DMS 273 (cell line): ENCODE results near the gene LSM3.
"Not testable (repeated sequence)": the region's sequence is repeated elsewhere in the genome, so short reads cannot be mapped to it uniquely, and the experiment has no call there.

Experiments
- DNase-seq: peaks from one replicate; lab custom pipeline; 2025; ENCODE audit not compliant: unreplicated experiment; lab: John Stamatoyannopoulos, UW

The LSM3 gene

GRCh38 chr3:14218355-14218754 is 39.7 kb downstream of the LSM3 start:
- DNase-seq = no peak

- DNase-seq = no peak
These were observed 42.3 kb downstream of the LSM3 start for GRCh38 chr3:14220933-14221332.

- DNase-seq = no peak
These were observed 43.3 kb downstream of the LSM3 start for GRCh38 chr3:14221902-14222301.

- DNase-seq = no peak
These were observed 43.8 kb downstream of the LSM3 start for GRCh38 chr3:14222457-14222856.

- DNase-seq = no peak
These were observed 44.4 kb downstream of the LSM3 start for GRCh38 chr3:14222900-14223594.

- DNase-seq = no peak
These were observed 45.0 kb downstream of the LSM3 start for GRCh38 chr3:14223595-14223994.

- DNase-seq = no peak
These were observed 46.3 kb downstream of the LSM3 start for GRCh38 chr3:14224895-14225294.

GRCh38 chr3:14225421-14225820 is 46.8 kb downstream of the LSM3 start:
- DNase-seq = no peak

GRCh38 chr3:14226351-14226750 is 47.7 kb downstream of the LSM3 start:
- DNase-seq = not testable (repeated sequence)

GRCh38 chr3:14227856-14228255 is 49.2 kb downstream of the LSM3 start:
- DNase-seq = no peak

- DNase-seq = no peak
These were observed 50.3 kb downstream of the LSM3 start for GRCh38 chr3:14228681-14229470.

GRCh38 chr3:14229695-14230094 is 51.1 kb downstream of the LSM3 start:
- DNase-seq = not testable (repeated sequence)

GRCh38 chr3:14230729-14231128 is 52.1 kb downstream of the LSM3 start:
- no peak for DNase-seq

- no peak for DNase-seq
These were observed 52.8 kb downstream of the LSM3 start for GRCh38 chr3:14231145-14231990.

- DNase-seq = no peak
These were observed 53.4 kb downstream of the LSM3 start for GRCh38 chr3:14231998-14232501.

GRCh38 chr3:14234251-14235002 is 55.8 kb downstream of the LSM3 start:
- DNase-seq = no peak

GRCh38 chr3:14235003-14235911 is 56.6 kb downstream of the LSM3 start:
- no peak for DNase-seq

- DNase-seq = no peak
These were observed 57.3 kb downstream of the LSM3 start for GRCh38 chr3:14235912-14236295.

GRCh38 chr3:14236902-14237301 is 58.3 kb downstream of the LSM3 start:
- no peak for DNase-seq

- DNase-seq = no peak
These were observed 58.8 kb downstream of the LSM3 start for GRCh38 chr3:14237457-14237856.
